RWPE2 (cell line): ENCODE results near the gene BTD.

Experiments used
- ATAC-seq: fragments of 200-7000 bp; cut with Tn5 transposase; 3 replicates; pipeline ENCODE4 v1.9.1; 2021; ENCODE audit warnings: low read depth
- DNase-seq: peaks from one replicate; pipeline ENCODE4 v3.0.0-alpha.2; 2020; ENCODE audit warnings: low spot score
- H3K27ac ChIP-seq: fragments of 450-650 bp; 2 replicates; pipeline ENCODE4 v1.5.1; 2017; ENCODE audit warnings: mild to moderate bottlenecking; ENCODE audit not compliant: poor library complexity, severe bottlenecking
- H3K27me3 ChIP-seq: fragments of 250-450 bp; sonication (Bioruptor Pico); 2 replicates; pipeline ENCODE4 v1.5.1; 2021; ENCODE audit warnings: mild to moderate bottlenecking, moderate library complexity; ENCODE audit not compliant: insufficient read depth, poor library complexity, severe bottlenecking
- H3K36me3 ChIP-seq: fragments of 250-450 bp; sonication (Bioruptor Pico); 2 replicates; pipeline ENCODE4 v1.5.1; 2020; ENCODE audit warnings: low read depth, mild to moderate bottlenecking, moderate library complexity
- H3K4me1 ChIP-seq: fragments of 250-450 bp; sonication (Bioruptor Pico); 2 replicates; pipeline ENCODE4 v1.5.1; 2021; ENCODE audit warnings: mild to moderate bottlenecking, moderate library complexity; ENCODE audit not compliant: insufficient read depth, poor library complexity, severe bottlenecking
- H3K4me3 ChIP-seq: fragments of 250-450 bp; sonication (Bioruptor Pico); 2 replicates; pipeline ENCODE4 v1.5.1; 2021; ENCODE audit warnings: mild to moderate bottlenecking, moderate library complexity; ENCODE audit not compliant: severe bottlenecking
- H3K9me3 ChIP-seq: fragments of 250-450 bp; sonication (Bioruptor Pico); 2 replicates; pipeline ENCODE4 v1.5.1; 2021; ENCODE audit warnings: mild to moderate bottlenecking, moderate library complexity; ENCODE audit not compliant: severe bottlenecking
- TF ChIP-seq, protein P1 (sequence below): fragments of 450-650 bp; IDR thresholded peaks from one replicate; pipeline ENCODE4 v1.5.1; 2017; ENCODE audit warnings: mild to moderate bottlenecking, moderate library complexity; ENCODE audit not compliant: poor library complexity, severe bottlenecking

The BTD gene

GRCh38 chr3:15638193-15638890 is 36.8 kb downstream of the BTD start:
- TF ChIP-seq, protein P1, sequence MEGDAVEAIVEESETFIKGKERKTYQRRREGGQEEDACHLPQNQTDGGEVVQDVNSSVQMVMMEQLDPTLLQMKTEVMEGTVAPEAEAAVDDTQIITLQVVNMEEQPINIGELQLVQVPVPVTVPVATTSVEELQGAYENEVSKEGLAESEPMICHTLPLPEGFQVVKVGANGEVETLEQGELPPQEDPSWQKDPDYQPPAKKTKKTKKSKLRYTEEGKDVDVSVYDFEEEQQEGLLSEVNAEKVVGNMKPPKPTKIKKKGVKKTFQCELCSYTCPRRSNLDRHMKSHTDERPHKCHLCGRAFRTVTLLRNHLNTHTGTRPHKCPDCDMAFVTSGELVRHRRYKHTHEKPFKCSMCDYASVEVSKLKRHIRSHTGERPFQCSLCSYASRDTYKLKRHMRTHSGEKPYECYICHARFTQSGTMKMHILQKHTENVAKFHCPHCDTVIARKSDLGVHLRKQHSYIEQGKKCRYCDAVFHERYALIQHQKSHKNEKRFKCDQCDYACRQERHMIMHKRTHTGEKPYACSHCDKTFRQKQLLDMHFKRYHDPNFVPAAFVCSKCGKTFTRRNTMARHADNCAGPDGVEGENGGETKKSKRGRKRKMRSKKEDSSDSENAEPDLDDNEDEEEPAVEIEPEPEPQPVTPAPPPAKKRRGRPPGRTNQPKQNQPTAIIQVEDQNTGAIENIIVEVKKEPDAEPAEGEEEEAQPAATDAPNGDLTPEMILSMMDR: no peak
- H3K36me3 ChIP-seq: no peaks in the 10 kb centered on the region
- H3K4me3 ChIP-seq: no peak overlapping the region
- no peaks in the 10 kb centered on the region for H3K9me3 ChIP-seq
- peak overlapping the region; percentile 95 for H3K27ac ChIP-seq
- DNase-seq: no peak
- H3K4me1 ChIP-seq: peaks cover 28% of the 10 kb centered on the region
- ATAC-seq: no peak
- no peaks in the 10 kb centered on the region for H3K27me3 ChIP-seq

- TF ChIP-seq, protein P1: no peak
- H3K4me3 ChIP-seq: no peak overlapping the region
- H3K27me3 ChIP-seq: no peaks in the 10 kb centered on the region
- no peaks in the 10 kb centered on the region for H3K36me3 ChIP-seq
- no peak for DNase-seq
- ATAC-seq: no peak
- H3K27ac ChIP-seq: peak overlapping the region; percentile 95
- no peaks in the 10 kb centered on the region for H3K9me3 ChIP-seq
- H3K4me1 ChIP-seq: peaks cover 24% of the 10 kb centered on the region
Observed at GRCh38 chr3:15638891-15639262, 37.3 kb downstream of the BTD start.

DNA sequence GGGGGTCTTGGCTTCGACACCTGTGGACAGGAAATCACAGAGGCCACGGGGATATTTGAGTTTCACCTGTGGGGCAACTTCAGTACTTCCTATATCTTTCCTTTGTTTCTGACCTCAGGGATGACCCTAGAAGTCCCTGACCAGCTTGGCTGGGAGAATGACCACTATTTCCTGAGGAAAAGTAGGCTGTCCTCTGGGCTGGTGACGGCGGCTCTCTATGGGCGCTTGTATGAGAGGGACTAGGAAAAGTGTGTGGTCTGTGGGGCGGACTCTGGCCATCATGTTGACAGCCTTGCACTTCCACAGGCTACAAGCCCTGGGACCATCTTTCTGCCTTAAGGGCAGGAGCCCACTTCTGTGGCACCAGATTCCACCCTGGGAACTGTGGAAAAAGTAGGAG is 43.7 kb downstream of the BTD start:
- H3K9me3 ChIP-seq: no peaks in the 10 kb centered on the region
- H3K27me3 ChIP-seq: no peaks in the 10 kb centered on the region
- ATAC-seq: no peak
- TF ChIP-seq, protein P1: no peak
- peak overlapping the region; percentile 99 for H3K27ac ChIP-seq
- H3K4me1 ChIP-seq: peaks cover 34% of the 10 kb centered on the region
- DNase-seq: no peak
- H3K4me3 ChIP-seq: no peak overlapping the region
- H3K36me3 ChIP-seq: no peaks in the 10 kb centered on the region

DNA sequence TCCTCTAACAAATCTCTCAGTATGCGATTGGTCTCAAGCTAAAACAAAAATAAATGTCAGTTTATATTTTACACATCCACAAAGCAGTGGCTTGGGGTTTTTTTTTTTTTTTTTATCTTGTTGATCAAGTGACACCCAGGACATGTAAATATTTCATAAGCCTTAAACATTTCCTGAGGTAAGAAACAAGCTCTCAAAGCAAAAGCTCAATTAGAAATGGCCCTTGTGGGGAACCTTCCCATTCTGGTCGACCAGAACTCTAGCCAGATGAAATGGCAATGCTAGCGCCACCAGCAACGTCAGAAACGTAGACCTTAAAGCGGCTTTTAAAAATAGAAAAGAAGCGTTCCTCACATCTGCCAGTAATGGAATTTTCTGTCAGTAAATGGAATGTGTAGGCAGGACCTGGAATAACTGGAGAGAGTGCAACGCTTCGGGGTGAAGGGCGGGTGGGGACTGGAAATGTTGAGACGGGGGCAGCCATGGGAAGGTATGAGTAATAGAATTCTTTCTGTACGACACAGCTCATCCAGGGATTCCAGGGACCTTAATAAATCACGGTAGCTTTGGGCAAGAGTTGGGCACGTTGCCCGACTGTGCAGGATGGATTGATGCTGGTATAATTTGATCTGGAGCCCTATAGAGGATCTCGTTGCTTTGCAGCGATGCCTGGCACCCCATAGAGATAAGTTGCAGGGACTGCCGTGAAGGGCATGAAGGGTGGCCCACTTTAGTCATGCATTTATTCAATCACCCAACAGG is 44.4 kb downstream of the BTD start:
- H3K36me3 ChIP-seq: no peaks in the 10 kb centered on the region
- no peaks in the 10 kb centered on the region for H3K9me3 ChIP-seq
- ATAC-seq (peak; percentile 81), DNase-seq (peak; percentile 92)
- TF ChIP-seq, protein P1: no peak
- H3K4me3 ChIP-seq: no peak overlapping the region
- peak overlapping the region; percentile 99 for H3K27ac ChIP-seq
- peaks cover 34% of the 10 kb centered on the region for H3K4me1 ChIP-seq
- no peaks in the 10 kb centered on the region for H3K27me3 ChIP-seq
